ENCODE results near the gene FBXO33. TPM values are rescaled to one million over a fixed set of nuclear protein-coding genes. Genes with fewer than 3 reads are reported as not detected.
A peak's percentile ranks its signal among the peaks of the same experiment; 100 is the strongest.

The FBXO33 gene
- total RNA-seq, 2 donors from 2014 or later = 16.3 to 17.9 TPM

DNA sequence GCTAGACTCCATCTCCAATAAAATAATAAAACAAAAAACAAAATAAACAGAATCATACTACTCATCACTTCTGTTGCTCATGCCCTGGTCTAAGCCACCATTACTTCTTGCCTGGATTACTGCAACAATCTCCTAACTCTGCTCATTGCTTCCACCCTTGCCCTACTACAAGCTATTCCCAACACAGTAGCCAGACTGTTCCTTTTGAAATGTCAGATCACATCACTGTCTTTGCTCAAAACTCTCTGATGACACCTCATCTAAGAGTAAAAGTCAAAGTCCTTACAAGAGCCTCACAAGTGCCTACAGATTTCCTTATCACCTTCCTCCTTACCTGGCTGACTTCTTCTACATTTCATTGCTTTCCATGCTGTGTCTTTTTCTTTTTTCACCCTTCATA is 10.0 kb downstream of the FBXO33 start:
- no peak for ATAC-seq
- Mint-ChIP-seq H3K4me3 (no peak overlapping the region), H3K9me3 (peaks cover under 1% of the 10 kb centered on the region), H3K27me3 (no peaks in the 10 kb centered on the region), H3K27ac (no peak overlapping the region), H3K36me3 (peaks cover 5% of the 10 kb centered on the region), H3K4me1 (ENCODE audit: low read depth in 2 of 2) (peaks cover 29 to 36% of the 10 kb centered on the region in 2 donors)
- no peak for DNase-seq (ENCODE audit: low spot score)

DNA sequence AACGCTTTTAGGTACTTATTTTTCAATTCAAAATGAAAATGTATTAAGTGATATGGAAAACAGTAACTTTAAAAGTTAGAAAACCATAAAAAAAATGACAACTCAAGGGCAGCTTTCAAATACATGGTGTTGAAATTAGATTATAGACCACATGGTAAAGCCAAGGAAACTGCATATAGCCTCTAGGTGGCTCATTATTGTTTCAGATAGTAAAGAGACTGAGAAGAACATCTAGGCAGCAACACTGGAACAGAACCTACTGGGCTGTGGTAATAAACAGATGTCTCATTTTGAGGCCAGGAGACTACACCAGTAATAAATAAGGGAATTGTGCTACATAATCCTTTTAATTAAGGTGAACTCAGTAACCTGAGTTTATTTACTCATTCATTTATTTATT is 13.0 kb downstream of the FBXO33 start:
- Mint-ChIP-seq H3K27ac (no peak overlapping the region), H3K4me1 (ENCODE audit: low read depth in 2 of 2) (peaks cover 25 to 35% of the 10 kb centered on the region in 2 donors), H3K36me3 (peaks cover 18% of the 10 kb centered on the region), H3K27me3 (no peaks in the 10 kb centered on the region), H3K4me3 (no peak overlapping the region), H3K9me3 (peaks cover 8% of the 10 kb centered on the region)
- no peak for ATAC-seq
- DNase-seq (ENCODE audit: low spot score) = no peak

GRCh38 chr14:39417014-39417413 is 15.2 kb downstream of the FBXO33 start:
- Mint-ChIP-seq H3K4me3 (no peak overlapping the region), H3K27me3 (no peaks in the 10 kb centered on the region), H3K27ac (no peak overlapping the region), H3K36me3 (peaks cover 26% of the 10 kb centered on the region), H3K4me1 (ENCODE audit: low read depth in 2 of 2) (peaks cover 19 to 23% of the 10 kb centered on the region in 2 donors), H3K9me3 (peaks cover 8% of the 10 kb centered on the region)
- ATAC-seq (no peak), DNase-seq (ENCODE audit: low spot score) (no peak)

DNA sequence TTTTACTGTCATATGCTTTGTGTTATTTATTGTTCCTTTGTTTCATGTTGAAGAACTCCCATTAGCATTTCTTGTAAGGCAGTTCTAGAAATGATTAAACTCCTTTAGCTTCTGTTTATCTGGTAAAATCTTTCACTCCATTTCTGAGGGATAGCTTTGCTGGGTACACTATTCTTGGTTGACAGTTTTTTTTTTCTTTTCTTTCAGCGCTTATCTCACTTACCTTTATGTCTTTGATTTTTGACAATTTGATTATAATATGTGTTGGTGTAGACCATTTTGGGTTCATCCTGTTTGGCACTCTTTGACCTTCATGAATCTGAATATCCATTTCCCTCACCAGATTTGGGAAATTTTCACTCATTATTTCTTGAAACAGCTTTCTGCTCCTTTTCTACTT is 16.2 kb downstream of the FBXO33 start:
- Mint-ChIP-seq H3K9me3 (peaks cover 8% of the 10 kb centered on the region), H3K36me3 (peaks cover 26% of the 10 kb centered on the region), H3K27me3 (no peaks in the 10 kb centered on the region), H3K4me1 (ENCODE audit: low read depth in 2 of 2) (peaks cover 12 to 16% of the 10 kb centered on the region in 2 donors), H3K27ac (no peak overlapping the region), H3K4me3 (no peak overlapping the region)
- ATAC-seq (no peak), DNase-seq (ENCODE audit: low spot score) (no peak)

DNA sequence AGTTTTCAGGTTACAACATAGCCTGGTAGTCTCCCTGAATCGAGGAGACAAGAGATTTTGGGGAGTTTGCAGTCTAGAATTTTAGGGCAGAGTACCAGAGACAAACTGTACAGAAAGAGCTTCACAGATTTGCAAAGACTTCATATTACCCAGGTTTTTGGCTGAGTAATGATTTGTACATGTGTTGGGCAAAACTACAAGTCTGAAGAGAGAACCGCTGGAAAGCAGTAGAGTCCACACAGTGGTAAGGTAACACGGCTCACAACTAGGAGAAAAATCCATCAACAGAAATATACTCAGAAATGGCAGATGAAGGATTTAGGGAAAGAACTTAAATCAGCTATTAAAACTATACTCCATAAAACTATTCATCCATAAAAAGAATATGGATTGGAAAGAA is 25.7 kb downstream of the FBXO33 start:
- H3K36me3 Mint-ChIP-seq = peaks cover 6% of the 10 kb centered on the region
- peaks cover 35% of the 10 kb centered on the region in 2 donors for H3K4me1 Mint-ChIP-seq (ENCODE audit: low read depth in 2 of 2)
- no peak overlapping the region for H3K4me3 Mint-ChIP-seq
- no peaks in the 10 kb centered on the region for H3K27me3 Mint-ChIP-seq
- ATAC-seq (no peak), DNase-seq (ENCODE audit: low spot score) (no peak)
- H3K27ac Mint-ChIP-seq = no peak overlapping the region
- H3K9me3 Mint-ChIP-seq = peaks cover 3% of the 10 kb centered on the region

- Mint-ChIP-seq H3K4me3 (no peak overlapping the region), H3K4me1 (ENCODE audit: low read depth in 2 of 2) (no peaks in the 10 kb centered on the region), H3K27me3 (no peaks in the 10 kb centered on the region), H3K27ac (no peak overlapping the region), H3K9me3 (no peaks in the 10 kb centered on the region), H3K36me3 (no peaks in the 10 kb centered on the region)
- DNase-seq (ENCODE audit: low spot score) (no peak), ATAC-seq (no peak)
Measured at GRCh38 chr14:39398382-39398781, 33.9 kb downstream of the FBXO33 start.

GRCh38 chr14:39396448-39396847 is 35.8 kb downstream of the FBXO33 start:
- H3K9me3 Mint-ChIP-seq = no peaks in the 10 kb centered on the region
- H3K4me1 Mint-ChIP-seq (ENCODE audit: low read depth in 2 of 2) = no peaks in the 10 kb centered on the region
- ATAC-seq = no peak
- no peaks in the 10 kb centered on the region for H3K36me3 Mint-ChIP-seq
- no peaks in the 10 kb centered on the region for H3K27me3 Mint-ChIP-seq
- no peak for DNase-seq (ENCODE audit: low spot score)
- no peak overlapping the region for H3K4me3 Mint-ChIP-seq
- no peak overlapping the region for H3K27ac Mint-ChIP-seq

DNA sequence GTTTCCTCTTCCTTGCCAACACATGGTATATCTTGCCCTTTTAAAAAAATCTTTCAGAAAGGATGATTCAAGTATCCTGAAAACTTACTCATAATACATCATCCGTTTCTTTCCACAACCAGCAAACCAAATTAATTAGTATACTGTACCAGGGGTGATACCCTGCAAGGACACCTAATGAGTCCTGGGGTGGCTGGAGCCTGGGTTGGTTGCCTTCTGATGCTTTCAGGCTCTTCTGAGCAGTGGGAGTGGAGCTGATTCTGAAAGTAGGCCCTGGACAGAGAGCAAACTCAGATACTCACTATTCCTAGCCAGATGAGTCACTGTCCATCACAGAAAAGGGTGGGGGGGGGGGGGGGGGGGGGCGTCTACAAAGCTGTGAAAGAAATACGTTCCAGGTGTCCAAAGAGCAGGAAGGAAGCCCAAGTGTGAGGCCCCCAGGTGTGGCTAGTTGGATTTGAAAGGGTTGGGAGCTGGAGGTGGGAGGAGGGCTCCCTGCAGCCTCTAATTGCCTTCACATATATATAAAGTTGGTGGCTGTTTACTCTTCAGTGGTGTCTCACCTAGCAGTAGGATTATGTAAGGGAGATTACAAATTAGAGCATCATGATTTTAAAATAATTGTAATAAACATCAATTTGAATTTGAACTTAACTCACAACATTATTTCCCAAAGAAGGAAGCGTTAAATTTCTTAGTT is 36.5 kb downstream of the FBXO33 start:
- Mint-ChIP-seq H3K4me3 (no peak overlapping the region), H3K27ac (no peak overlapping the region), H3K9me3 (no peaks in the 10 kb centered on the region), H3K27me3 (no peaks in the 10 kb centered on the region), H3K36me3 (no peaks in the 10 kb centered on the region), H3K4me1 (ENCODE audit: low read depth in 2 of 2) (no peaks in the 10 kb centered on the region)
- no peak for DNase-seq (ENCODE audit: low spot score)
- no peak for ATAC-seq

DNA sequence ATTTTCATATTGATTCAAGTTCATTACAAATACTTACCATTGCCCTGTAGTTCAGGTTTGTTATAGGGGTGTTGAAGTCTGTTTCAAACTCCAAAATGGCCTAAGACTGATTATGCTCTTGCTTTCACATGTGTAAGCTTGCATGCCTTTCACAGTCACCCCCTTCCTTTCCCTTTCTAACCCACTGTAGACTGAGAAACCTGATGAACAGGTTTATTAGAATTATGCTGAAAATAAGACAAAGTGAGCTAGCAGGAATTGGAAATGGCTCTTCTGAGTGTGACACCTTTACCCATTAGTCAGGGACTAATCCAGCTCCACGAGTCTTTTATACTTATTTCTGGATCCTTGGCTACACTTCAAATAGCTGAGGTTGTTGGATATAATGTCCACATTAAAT is 38.9 kb downstream of the FBXO33 start:
- Mint-ChIP-seq H3K36me3 (no peaks in the 10 kb centered on the region), H3K9me3 (no peaks in the 10 kb centered on the region), H3K27me3 (no peaks in the 10 kb centered on the region), H3K4me3 (no peak overlapping the region), H3K4me1 (ENCODE audit: low read depth in 2 of 2) (no peaks in the 10 kb centered on the region), H3K27ac (no peak overlapping the region)
- ATAC-seq = no peak
- no peak for DNase-seq (ENCODE audit: low spot score)

DNA sequence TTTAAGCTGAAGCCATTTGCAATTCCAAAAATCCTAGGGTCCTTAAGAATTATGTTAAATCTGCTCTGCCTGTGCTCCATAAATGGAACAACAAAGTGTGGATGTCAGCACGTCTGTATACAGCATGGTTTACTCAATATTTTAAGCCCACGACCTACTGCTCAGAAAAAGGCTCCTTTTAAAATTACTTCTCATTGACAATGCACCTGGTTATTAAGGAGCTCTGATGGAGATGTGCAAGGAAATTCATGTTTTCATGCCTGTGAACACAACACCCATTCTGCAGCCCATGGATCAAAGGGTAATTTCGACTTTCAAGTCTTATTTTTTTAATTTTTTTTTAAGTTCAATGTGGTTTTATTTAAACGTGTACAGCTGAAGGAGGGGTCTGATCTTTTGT is 48.1 kb downstream of the FBXO33 start:
- ATAC-seq (no peak), DNase-seq (ENCODE audit: low spot score) (no peak)
- H3K4me1 Mint-ChIP-seq (ENCODE audit: low read depth in 2 of 2) = peaks cover 26 to 27% of the 10 kb centered on the region in 2 donors
- H3K27ac Mint-ChIP-seq = no peak overlapping the region
- no peaks in the 10 kb centered on the region for H3K27me3 Mint-ChIP-seq
- no peaks in the 10 kb centered on the region for H3K9me3 Mint-ChIP-seq
- H3K4me3 Mint-ChIP-seq = no peak overlapping the region
- peaks cover 6% of the 10 kb centered on the region for H3K36me3 Mint-ChIP-seq

- Mint-ChIP-seq H3K27ac (peak overlapping the region in 1 of 2 donors; percentile 16), H3K27me3 (no peaks in the 10 kb centered on the region)
- no peak for ATAC-seq
Measured at GRCh38 chr14:39383741-39384140, 48.5 kb downstream of the FBXO33 start.

DNA sequence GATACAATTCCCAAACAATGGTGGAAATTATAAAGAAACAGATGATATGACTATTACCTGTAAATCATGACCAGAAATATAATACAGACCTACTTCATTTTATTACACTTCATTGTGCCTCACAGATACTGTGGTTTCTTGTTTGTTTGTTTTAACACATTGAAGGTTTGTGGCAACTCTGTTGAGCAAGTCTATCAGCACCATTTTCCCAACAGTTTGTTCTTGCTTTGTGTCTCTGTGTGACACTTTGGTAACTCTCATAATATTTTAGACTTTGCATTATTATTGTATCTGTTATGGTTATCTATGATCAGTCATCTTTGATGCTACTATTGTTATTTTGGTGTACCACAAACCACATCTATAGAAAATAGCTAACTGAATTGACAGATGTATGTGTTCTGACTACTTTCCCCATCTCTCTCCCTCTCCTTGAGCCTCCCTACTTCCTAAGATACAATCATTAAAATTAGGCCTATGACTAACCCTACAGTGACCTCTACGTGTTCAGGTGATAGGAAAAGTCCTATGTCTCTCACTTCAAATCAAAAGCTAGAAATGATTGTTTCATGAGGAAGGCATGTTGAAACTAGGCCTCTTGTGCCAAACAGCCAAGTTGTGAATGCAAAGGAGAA is 49.1 kb downstream of the FBXO33 start:
- no peak overlapping the region for H3K4me3 Mint-ChIP-seq
- H3K27me3 Mint-ChIP-seq = no peaks in the 10 kb centered on the region
- peaks cover 6% of the 10 kb centered on the region for H3K36me3 Mint-ChIP-seq
- H3K4me1 Mint-ChIP-seq (ENCODE audit: low read depth in 2 of 2) = peaks cover 26 to 27% of the 10 kb centered on the region in 2 donors
- DNase-seq (ENCODE audit: low spot score) (no peak), ATAC-seq (peak; percentile 48 to 62)
- H3K9me3 Mint-ChIP-seq = no peaks in the 10 kb centered on the region
- peak overlapping the region in 1 of 2 donors; percentile 16 for H3K27ac Mint-ChIP-seq

More at GRCh38 chr14:39383741-39384140, 48.5 kb downstream of the FBXO33 start:
- H3K9me3 Mint-ChIP-seq = no peaks in the 10 kb centered on the region
- no peak for DNase-seq (ENCODE audit: low spot score)
- H3K4me1 Mint-ChIP-seq (ENCODE audit: low read depth in 2 of 2) = peaks cover 26 to 27% of the 10 kb centered on the region in 2 donors
- H3K36me3 Mint-ChIP-seq = peaks cover 6% of the 10 kb centered on the region
- H3K4me3 Mint-ChIP-seq = no peak overlapping the region

DNA sequence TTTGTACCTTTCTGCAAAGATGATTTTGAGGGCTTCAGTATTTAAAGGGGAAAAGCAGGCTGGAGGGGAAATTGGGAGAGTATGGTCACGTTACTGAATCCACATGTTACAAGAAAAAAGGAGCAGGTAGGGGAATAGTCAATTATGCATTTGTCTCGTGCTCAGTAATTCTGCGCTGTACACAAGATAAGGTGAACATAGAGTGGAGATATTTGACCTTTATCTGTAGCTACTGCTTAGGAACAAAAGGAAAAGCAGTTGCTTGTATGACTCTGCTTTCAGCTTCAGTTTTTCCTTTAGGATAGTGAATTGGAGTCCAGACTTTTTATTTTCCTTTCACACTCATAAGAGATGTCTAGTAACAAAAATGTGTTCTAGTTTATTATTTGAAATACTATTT is 49.8 kb downstream of the FBXO33 start:
- peak overlapping the region in 1 of 2 donors; percentile 1 for H3K27ac Mint-ChIP-seq
- H3K4me3 Mint-ChIP-seq = no peak overlapping the region
- H3K27me3 Mint-ChIP-seq = no peaks in the 10 kb centered on the region
- no peak for ATAC-seq
- no peaks in the 10 kb centered on the region for H3K9me3 Mint-ChIP-seq
- peaks cover 6% of the 10 kb centered on the region for H3K36me3 Mint-ChIP-seq
- peaks cover 26 to 27% of the 10 kb centered on the region in 2 donors for H3K4me1 Mint-ChIP-seq (ENCODE audit: low read depth in 2 of 2)
- no peak for DNase-seq (ENCODE audit: low spot score)

DNA sequence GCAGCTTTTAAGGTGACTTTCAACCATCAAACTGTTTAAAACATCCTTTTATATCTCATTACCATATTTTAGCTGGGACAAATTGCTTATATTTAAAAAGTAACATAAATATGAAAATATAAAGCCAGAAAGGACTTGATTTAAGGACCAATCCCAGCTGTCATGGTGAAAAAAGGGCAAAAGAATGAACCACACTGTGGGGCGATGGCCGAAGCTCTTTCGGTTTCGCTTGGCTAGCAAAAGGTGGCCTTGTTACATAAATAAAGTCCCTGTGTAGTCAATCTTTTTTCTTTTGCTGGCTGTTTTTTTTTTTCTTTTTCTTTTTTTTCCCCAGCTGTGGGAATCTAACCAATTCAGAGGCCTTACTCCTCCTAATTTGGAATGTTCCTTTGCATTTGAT is 50.9 kb downstream of the FBXO33 start:
- Mint-ChIP-seq H3K36me3 (peaks cover under 1% of the 10 kb centered on the region), H3K4me1 (ENCODE audit: low read depth in 2 of 2) (peaks cover 26 to 31% of the 10 kb centered on the region in 2 donors), H3K9me3 (no peaks in the 10 kb centered on the region), H3K4me3 (peak overlapping the region; percentile 19), H3K27ac (peak overlapping the region in 1 of 2 donors; percentile 54), H3K27me3 (no peaks in the 10 kb centered on the region)
- ATAC-seq (no peak), DNase-seq (ENCODE audit: low spot score) (no peak)

Data from natural killer cell treated with Interleukin-12 subunit alpha and Interleukin-12 subunit beta and Interleukin-15 and Interleukin-18, amount 100 ng/mL, for 72 hours (primary cell).